HG03280 (cell line): Measurements from ENCODE around the gene SLC35F3.
"Not testable (repeated sequence)": the region's sequence is repeated elsewhere in the genome, so short reads cannot be mapped to it uniquely, and the experiment has no call there.

ENCODE experiments used
- ATAC-seq: cut with Tn5 transposase; IDR thresholded peaks from one replicate; pipeline ENCODE4 v1.9.1; 2021; ENCODE audit warnings: mild to moderate bottlenecking, moderate library complexity; ENCODE audit not compliant: unreplicated experiment

The SLC35F3 gene

DNA sequence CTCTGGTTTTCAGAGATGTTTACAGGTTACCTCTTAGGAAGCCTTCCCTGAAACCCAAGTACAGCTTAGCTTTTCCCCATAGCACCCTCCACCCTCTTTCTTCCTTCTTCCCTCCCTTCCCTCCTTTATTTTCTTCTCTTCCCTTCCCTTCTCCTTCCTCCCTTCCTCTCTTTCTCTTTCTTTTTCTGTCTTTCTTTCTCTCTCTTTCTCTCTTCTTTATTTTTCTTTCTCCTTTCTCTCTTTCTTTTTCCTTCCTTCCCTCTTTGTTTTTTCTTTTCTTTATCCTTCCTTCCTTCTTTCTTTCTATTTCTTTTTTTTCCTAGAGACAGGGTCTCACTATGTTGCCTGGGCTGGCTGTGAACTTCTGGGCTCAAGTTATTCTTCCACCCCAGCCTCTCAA lies 231.6 kb downstream of the SLC35F3 start:
- ATAC-seq = no peak

DNA sequence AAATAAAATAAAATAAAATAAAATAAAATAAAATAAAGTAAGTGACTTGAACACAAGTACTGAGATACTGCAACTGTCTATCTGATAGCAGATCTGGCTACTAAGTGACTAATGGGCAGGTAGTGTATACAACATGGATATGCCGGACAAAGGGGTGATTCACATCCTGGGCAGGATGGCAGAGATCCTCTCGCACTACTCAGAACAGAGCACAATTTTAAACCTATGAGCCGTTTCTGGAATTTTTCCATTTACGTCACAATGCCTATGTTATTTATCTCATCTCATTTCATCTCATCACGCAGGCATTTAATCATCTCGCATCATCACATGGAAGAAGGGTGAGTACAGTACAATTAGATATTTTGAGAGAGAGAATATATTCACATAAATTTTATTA lies 235.5 kb downstream of the SLC35F3 start:
- no peak for ATAC-seq

DNA sequence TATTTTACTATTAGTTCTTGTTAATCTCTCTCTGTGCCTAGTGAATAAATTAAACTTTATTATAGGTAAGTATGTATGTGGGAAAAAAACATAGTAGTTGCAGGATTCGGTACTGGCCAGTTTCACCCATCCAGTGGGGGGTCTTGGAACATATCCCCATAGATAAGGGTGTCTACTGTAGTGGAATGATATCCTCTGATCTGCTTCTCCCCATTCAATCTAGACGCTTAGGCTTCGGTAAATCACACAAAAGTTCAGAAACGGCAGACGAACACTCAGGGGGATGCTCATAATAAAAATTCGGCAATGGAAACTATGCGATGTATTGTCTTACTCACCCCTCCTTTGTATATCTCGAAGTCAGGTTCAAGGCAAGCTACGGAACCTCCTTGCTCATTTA lies 235.9 kb downstream of the SLC35F3 start:
- ATAC-seq = no peak

DNA sequence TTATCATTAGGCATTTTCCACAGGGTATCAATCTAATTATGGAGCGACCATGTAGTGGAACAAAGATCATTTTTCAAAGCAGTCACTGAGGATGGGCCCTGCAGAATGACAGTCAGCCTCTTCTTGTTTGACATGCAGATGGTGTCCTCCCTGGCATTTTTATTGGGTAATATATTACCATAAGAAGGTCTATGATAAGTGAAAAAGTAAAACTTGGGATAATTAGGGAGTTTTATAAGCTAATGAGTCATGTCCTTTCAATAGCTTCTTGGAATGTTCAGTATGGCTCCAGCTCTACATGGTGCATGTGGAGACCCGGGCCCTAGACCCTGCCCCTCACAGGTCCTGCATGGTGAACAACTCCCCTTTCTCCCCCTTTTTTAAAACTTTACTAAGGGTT lies 236.5 kb downstream of the SLC35F3 start:
- ATAC-seq = no peak

DNA sequence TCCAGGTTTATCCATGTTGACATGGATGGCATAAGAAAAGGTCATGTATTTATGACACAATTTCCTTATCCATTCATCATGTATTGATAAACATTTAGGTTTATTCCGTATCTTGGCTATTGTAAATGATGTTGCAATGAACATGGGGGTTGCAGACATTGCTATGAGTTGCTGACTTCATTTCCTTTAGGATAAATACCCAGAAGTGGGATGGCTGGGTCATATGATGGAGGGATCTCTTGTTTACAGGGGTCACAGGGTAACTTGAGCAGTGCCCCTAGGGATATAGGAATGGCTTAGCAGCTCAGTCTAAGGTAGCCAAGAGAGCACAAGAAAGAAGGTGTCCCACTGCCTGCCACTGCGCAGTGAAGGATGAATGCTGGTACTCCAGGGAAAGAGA lies 239.2 kb downstream of the SLC35F3 start:
- no peak for ATAC-seq

DNA sequence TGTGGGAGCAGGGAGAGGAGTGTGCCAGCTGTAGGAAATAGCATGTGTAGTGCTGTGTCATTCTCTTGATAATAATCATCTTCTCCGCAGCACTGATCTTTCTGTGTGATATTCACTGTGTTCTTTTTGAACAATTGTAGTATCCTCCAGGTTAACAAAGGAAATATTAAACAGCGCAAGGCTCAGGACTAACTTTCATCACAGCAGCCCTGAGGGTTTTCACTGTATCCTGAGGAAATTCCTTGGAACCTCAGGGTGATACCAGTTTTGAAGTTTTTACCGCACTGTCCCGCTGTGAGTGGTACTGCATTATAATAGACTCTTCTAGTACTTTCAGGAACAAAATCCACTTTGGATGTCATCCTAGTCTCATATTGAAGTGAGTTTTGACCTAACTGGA lies 240.4 kb downstream of the SLC35F3 start:
- ATAC-seq = no peak

DNA sequence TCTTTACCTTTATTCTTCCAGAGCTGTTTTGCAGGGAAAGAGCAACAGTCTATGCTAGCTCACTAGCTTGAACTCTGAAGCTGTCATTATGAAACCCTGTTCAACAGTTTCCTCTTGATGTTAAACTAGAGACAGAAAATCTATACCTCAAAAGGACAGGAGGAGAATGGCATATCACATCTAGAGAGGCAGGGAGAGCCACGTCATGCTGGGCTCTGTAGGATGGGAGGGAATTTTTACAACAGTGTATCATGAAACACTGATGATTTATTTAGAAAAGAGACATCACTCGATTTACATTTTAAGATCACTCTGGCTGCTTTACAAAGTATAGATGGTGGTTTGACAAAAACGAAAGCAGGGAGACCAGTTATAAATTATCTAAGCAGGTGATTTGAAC lies 243.9 kb downstream of the SLC35F3 start:
- ATAC-seq = no peak

DNA sequence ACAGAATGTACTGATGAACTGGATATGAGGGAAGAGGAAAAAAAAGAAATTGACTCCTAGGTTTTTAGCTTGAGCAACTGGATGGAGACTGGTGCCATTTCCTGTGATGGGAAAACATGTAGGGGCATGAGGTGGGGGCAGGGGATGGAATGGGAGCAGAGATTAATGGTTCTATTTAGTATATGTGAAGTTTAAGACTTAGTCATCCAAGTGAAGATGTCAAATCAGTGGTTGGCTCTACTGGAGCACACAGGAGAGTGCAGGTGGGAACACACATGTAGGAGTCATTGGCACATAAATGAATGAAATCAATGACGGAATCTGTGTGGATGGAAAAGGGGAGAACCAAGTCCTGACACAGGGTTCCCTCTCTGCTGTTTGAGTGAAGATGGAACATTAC lies 244.3 kb downstream of the SLC35F3 start:
- ATAC-seq = no peak

DNA sequence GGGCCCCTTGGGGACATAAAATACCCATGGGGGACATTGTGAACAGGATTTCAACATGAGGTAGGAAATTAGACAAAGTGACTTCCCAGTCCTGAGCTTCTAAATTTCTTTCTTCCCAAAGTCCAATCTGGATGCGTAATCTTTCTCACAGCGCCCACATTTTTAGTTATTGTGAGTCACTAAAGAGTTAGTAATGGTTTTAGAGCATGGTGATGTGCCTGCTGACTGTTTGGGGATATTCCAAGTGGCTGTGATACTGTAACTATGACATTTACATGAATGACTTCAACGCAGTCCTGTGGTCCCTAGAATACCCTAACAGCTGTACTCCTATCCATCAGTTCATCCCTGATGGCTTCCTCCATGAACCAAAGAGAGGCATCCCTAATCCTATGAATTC lies 244.7 kb downstream of the SLC35F3 start:
- no peak for ATAC-seq

DNA sequence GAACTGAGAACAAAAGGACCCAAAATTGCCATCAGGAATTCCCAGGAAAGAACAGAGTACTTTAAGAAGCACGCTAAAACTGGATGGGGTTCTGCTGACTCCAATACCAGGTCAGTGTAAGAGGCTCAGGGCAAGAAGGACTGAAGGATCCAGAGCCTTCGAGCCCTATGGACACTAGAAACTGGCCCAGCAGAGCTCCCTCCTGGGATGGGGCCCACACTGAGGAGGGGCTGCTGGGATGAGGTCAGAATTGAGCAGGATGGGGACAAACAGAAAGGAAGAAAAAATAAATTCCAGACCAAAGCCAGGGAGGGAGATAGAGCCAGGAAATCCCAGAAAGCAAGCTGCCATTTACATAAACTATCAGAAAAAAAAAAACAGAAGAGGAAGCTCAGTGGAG lies 246.4 kb downstream of the SLC35F3 start:
- no peak for ATAC-seq

DNA sequence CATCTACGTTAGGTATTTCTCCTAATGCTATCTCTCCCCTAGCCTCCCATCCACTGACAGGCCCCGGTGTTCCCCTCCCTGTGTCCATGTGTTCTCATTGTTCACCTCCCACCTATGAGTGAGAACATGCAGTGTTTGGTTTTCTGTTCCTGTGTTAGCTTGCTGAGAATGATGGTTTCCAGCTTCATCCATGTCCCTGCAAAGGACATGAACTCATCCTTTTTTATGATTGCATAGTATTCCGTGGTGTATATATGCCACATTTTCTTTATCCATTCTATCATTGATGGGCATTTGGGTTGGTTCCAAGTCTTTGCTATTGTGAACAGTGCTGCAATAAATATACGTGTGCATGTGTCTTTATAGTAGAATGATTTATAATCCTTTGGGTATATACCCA lies 247.9 kb downstream of the SLC35F3 start:
- ATAC-seq = not testable (repeated sequence)

DNA sequence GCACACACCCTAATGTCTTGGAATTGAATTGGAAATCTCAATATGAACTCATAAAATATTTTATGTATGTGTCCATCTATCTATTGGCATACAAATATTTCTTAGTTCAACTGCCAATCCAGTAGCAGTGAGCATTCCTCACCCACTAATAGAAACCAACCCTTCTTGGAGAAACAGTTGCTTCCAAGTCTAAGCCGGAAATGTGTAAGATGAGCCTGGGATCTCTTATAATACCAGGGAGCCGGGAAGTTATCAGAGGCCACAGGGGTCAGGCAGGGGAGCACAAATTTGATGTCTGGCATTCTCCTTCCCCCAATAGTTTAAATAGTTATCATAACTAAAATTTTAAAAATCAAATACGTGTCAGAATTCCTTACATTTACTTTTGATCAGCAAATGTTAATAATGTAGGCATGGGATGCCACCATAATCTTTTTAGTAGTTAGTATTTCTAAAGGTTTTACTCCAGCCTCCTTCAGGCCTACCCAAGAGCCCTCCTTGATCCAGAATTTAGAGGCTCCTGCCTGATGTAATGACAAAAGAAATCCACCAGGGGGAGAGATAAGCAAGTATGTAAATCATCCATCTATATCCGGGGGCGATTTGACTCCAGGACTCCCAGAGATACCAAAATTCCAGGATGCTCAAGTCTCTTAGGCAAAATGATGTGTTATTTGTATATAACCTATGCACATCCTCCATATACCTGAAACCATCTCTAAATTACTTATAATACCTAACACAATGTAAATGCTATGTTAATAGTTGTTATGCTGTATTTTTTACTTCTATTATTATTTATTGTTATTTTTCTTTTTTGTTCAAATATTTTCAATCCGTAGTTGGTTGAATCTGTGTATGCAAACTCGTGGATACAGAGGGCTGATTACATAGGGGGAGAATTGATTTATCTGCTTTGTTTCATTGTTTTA lies 250.1 kb downstream of the SLC35F3 start:
- ATAC-seq = no peak

DNA sequence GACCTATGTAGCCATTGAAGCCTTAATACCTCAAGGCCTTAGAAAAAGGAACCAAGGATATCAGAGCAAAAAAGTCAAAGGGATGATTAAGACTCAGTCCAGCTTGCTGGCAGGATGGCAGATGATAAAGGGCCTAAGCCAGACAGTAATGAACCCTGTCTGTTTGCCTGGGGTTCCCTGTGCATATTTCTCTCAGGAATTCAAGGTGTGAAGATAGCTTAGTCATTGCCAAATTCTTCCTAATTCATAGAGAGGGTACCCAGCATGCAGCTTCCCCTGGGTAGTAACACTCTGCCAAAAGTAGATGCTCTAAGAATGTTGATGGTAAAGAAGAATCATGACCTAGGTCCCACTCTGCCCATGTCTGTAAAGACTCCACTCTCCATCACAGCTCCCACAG lies 258.2 kb downstream of the SLC35F3 start:
- no peak for ATAC-seq

DNA sequence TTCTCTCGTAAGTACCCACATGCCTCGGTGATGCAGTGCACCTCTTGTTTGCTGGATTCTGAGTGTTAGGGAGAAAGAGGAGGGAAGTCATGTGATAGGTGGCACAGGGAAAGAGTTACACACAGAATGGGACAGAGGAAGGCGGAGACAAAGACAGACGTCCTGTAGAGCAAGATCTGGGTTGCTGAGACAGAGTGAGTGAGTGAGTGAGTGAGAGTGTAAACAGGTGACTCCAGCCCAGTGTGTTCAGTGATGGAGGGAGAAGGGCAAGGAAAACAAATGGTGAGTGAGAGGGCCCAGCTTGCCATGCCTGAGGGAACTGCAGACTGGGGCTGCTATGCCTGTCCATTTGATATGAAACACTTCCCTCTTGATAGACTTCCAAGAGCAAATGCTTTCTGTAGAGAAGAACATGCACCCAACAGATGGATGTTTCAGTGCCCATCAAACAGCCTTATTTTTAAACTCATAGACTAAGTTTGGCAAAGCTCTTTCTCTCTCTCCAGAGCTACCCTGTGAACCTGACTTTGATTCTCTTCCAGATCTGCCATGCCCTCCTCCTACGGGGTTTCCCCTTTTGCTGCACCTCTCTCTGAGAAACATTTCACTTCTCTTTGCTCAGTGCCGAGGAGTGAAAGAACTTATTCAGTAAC lies 258.9 kb downstream of the SLC35F3 start:
- no peak for ATAC-seq

DNA sequence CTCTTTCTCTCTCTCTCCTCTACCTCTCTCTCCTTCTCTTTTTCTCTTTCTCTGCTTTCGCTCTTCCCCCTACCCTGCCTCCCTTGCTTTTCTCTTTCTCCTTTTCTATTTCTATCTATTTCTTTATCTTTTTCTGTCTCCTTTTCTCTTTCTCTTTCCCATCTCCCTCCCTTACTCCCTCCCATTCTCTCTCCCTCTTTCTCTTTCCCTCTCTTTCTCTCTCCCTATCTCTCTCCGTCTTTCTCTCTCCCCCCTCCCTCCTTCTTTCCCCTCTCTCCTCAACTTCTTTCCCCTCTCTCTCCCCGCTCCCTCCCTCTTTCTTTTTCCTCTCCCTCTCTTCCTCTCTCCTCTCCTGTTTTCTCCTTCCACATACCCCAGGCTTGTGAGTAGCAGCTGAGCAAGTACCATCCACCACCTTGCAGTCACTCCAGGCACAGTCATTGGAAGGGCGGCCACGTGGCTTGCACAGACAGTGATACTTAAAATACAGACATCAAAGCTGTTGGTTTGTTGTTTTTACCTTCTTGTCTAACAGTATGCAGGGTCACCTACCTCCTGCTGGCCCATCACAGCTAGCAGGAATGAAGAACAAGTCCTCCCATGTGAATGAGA lies 259.7 kb downstream of the SLC35F3 start:
- ATAC-seq = no peak

DNA sequence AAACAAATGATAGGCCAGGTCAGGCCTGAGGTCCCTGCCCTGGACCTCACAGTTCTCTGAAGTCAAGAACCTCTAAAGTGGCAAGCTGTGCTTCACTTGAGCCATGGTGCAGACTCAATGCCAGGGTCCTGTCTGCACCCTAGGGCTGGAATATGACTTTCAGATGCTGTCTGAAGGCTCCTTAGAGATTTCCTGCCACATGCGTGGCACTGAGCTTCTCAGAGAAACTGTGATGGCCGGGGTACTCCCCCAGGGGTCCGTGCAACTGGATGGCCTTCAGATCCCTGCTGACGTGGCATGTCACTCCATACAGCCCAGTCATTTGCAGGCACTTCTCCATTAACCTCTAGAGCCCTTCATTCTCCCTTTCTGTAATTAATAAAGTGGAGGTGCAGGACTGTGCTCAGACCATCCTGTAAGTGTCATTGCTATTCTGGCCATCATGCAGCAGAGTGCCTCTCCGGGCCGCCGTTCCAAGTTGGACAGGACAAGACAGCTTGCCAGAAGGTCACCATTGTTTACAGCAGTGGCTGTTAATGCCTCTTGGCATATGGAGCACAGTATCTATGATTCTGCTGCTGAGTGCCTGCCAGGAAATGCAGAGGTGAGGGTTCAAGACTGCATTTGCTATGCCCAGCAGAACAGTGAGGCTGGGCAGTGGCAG lies 263.7 kb downstream of the SLC35F3 start:
- ATAC-seq = no peak

DNA sequence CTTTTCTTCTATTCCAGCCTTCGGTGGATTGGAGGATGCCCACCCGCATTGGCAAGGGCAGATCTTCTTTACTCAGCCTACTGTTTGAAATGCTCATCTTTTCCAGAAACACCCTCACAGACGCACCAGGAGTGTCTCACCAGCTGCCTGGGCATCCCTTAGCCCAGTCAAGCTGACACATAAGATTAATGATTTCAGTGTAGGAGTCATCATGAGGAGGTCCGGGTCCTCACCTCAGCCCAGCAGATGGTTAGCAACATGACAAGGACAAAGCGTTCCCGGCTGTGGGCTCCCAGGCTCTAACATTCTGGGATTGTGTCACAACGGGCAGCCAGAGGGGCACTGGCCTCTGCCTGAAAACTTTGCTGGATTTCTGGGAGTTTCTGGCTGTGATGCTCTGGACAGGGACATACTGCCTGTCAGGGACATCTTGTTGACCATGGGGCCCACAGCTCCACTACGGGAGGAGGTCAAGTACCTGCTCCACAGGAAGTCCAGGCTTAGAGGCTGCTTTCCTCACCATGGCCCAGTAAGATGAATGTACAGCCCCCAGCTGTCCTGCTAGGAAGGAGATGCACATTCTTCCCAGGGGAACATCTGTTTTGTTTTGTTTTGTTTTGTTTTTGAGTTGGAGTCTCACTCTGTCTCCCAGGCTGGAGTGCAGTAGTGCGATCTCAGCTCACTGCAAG lies 264.8 kb downstream of the SLC35F3 start:
- ATAC-seq = no peak

DNA sequence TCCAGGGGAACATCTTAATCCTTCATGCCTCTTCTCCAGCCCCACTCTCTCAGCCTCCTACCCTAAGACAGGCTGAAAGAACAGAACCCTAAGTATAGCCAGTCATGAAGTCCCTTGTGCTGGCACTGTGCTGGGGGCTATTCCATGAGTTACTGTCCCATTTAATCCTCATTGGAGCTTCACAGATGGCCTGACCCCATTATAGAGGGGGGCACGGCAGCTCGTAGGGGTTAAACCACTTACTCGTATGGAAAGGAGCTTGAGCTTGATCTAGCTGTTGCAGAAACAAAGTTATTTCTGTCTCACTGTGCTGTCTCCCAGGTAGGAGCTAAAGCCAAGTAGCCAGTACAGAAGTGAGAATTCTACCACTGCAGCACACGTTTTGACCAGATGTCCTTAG lies 265.6 kb downstream of the SLC35F3 start:
- no peak for ATAC-seq

DNA sequence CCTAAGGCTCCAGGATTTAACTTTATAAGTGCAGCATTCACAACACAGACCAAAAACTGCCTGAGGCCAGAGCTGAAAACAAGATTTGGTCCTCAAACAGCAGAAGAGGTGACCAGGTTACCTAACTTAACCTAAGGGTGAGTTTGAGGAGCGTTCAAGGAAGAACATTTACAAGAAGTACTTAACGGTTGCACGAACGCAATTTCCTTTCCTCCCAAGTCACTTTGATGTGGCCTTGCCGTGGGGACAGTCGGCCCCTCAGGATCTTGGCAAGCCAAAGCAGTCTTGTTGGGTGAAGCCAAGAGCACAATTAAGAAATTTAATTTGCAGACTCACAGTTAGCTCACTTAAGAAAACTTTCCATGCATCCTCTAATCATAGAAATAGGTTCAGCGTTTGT lies 266.1 kb downstream of the SLC35F3 start:
- no peak for ATAC-seq

DNA sequence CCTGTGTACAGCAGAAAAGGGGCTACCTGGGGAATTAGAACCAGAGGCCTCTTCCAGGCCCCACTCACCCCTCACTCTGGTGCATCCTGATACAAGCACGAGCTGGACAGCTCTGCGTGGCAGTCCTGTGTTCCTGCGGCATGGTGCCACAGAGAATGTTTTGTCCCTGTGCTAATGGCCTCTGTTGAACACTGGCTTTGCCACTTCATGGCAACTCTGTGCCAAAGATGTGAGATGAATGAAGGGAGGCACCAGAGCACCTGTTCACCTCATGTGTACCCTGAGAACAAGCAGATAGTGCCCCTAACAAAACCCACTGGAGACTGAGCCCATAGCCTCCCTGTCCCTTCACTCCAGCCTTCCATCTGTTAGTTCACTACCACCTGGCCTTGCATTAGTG lies 269.5 kb downstream of the SLC35F3 start:
- no peak for ATAC-seq

DNA sequence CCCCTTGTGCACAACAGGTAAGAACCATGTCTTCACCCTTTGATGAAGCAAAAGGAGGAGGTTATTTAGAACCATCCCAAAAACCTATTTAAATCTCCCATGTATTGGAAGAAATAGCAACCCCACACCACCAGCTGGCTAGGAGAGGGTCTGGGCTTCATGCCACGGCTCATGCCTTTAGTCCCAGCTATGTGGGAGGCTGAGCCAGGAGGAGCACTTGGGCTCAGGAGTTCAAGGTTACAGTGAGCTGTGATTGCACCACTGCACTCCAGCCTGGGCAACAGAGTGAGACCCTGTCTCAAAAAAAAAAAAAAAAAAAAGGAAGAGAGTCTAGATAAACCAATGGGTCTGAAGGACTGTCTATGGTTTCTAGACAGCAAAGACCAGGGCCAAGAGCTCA lies 270.9 kb downstream of the SLC35F3 start:
- ATAC-seq = no peak
